GM20000 (cell line): ENCODE measurements around the gene HAUS8.

Experiments
- DNase-seq: peaks from one replicate; pipeline ENCODE4 v3.0.0; 2012; ENCODE audit warnings: low spot score
- TF ChIP-seq, protein P1 (sequence below): IDR thresholded peaks from 2 replicates; pipeline ENCODE4 v1.5.1; 2012; ENCODE audit warnings: mild to moderate bottlenecking, control low read depth; ENCODE audit errors: extremely low read depth, missing control alignments

The HAUS8 gene

DNA sequence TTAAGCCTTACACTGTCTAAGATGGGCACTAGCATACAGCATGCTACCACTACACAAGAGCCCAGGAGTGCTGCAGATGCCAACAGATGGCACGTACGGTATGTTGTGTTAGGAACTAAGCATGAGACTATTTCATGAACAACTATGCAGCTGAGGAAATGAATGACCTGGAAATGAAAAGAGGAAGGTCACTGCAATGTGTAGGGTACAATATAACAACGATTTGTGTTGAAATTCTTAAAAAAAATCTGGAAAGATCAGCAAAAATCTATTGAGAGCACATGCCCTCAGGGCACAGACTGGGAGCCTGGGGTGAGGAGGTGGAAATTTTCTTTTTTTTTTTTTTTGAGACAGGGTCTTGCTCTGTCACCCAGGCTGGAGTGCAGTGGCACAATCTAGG, 14.4 kb downstream of the HAUS8 start:
- no peak for DNase-seq
- TF ChIP-seq, protein P1, sequence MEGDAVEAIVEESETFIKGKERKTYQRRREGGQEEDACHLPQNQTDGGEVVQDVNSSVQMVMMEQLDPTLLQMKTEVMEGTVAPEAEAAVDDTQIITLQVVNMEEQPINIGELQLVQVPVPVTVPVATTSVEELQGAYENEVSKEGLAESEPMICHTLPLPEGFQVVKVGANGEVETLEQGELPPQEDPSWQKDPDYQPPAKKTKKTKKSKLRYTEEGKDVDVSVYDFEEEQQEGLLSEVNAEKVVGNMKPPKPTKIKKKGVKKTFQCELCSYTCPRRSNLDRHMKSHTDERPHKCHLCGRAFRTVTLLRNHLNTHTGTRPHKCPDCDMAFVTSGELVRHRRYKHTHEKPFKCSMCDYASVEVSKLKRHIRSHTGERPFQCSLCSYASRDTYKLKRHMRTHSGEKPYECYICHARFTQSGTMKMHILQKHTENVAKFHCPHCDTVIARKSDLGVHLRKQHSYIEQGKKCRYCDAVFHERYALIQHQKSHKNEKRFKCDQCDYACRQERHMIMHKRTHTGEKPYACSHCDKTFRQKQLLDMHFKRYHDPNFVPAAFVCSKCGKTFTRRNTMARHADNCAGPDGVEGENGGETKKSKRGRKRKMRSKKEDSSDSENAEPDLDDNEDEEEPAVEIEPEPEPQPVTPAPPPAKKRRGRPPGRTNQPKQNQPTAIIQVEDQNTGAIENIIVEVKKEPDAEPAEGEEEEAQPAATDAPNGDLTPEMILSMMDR, result no peak

DNA sequence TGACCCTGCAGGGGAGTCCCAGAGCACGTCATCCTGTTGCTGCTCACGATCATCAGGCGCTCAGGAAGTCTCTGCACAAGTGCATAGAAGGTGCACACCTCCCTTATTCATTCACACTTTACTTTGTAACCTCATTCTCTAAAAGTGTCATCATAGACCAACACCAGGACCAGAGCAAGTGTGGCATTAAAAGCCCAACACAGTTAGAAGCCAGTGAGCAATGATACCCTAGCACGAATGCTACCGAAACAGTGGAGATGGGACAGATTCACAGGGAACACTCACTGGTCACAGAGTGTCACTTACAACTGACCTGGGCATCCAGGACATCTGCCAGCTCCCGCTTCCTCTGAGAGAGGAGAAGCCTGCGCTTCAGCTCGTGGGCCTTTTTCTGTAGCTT, 17.0 kb downstream of the HAUS8 start:
- TF ChIP-seq, protein P1, result no peak
- no peak for DNase-seq

DNA sequence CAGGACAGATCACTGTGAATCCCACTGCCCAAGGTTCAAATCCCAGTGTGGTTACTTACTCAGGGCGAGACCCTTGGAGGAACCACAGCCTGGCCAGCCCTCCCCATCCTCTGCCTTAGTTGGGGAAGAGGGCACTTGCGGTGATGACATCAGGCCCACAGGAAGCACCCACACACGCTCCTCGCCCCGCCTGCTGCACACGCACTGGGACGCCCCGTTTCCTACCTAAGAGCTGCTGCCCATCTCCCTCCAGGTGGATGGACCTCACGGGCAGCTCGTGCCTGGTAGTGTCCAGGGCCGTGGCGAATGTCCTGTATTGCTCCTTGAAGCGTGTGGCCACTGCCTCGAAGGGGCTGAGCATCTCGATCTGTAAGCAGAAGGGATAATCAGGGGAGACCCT, 19.6 kb downstream of the HAUS8 start:
- DNase-seq, result no peak
- TF ChIP-seq, protein P1, result no peak

DNA sequence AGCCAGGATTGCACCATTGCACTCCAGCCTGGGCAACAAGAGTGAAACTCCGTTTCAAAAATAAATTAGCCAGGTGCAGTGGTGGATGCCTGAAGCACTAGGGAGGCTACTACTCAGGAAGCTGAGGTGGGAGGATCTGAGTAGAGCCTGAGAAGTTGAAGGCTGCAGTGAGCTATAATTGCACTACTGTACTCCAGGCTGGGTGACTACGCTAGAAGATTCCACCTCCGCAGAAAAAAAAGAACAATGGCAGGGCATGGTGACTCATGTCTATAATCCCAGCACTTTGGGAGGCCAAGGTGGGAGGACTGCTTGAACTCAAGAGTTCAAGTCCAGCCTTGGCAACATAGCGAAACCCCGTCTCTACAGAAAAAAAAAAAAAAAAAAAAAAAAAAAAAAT, 20.5 kb downstream of the HAUS8 start:
- no peak for DNase-seq
- TF ChIP-seq, protein P1, result no peak

DNA sequence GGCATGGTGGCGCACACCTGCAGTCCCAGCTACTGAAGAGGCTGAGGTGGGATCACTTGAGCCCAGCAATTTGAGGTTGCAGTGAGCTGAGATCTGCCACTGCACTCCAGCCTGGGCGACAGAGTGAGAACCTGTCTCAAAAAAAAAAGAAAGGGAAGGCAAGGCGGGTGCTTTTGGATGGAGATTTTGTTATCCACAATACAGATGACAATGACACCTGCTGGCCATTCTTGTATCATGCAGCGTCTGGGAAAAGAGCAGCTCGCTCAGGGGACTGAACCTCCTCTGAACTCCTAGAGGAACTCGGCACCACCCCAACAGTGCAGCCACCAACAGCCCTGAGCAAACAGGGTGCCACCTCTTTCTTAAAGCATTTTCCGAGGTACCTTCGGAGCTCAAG, 22.8 kb downstream of the HAUS8 start:
- TF ChIP-seq, protein P1, result no peak
- DNase-seq, result no peak

DNA sequence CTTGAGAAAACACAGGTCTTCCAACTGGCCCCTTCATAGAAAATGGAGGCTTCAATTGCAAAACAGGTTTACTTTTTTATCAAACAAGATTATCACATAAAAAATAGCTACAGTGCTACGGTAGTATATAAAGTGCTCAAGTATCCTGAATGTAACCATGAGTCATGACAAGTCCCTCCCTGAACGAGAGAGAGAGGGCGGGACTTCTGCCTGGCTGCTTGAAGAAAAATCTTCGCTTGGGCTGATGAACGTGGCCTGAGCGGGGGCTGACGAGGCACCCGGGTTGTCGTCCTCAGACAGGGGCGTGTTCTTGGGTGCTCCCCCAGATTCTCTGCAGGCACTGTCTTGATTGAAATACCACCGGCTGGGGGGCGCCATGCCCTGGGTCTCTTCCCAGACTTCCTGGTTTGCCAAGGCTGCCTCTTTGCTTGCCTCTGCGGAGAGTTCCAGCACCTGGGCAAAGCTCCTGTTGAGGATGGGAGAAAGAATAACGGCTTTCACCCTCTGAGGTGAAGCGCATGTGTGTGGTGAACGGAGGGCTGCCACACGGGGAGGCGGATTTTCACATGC, 25.5 kb downstream of the HAUS8 start:
- no peak for DNase-seq
- TF ChIP-seq, protein P1, result no peak

DNA sequence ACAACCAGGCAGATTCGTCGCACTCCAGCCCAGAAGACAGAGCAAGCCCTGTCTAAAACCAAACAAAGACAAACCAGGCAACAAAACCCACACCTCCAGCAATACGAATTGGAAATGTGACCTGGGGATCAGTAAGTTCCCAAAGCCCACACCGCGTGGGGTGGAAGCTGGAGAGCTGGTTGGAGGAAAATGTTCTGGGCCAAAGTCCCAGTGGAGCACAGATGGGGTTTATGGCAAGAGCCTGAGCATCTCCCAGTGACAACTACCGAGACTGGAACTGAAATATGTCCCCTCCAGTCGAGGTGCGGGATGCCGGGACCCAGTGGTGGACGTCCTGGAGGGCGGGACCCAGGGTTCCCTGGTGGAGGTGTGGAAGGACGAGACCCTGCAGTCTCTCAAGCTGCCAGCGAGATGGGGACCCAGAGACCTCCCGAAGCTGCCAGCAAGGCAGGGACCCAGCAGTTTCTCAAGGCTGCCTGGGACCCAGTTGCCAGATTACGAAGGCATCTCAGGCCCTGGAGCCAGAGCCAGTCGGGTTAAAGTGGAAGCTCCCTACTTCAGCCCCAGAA, 26.3 kb downstream of the HAUS8 start:
- TF ChIP-seq, protein P1, result no peak
- DNase-seq, result no peak
